Astrocyte (in vitro differentiated cells and primary cell): ENCODE data around the gene KDM5B. TPM values are rescaled to one million over a fixed set of nuclear protein-coding genes. Genes with fewer than 3 reads are reported as not detected.

Experiments used
- DNase-seq: peaks from one replicate; pipeline ENCODE4 v3.0.0-alpha.2; 2010; ENCODE audit warnings: low read depth
- FAIRE-seq: peaks from 2 replicates; lab custom pipeline; 2011; peaks lifted over from hg19 to GRCh38; lab: Jason Lieb, UNC
- H2AFZ ChIP-seq: 2 replicates; pipeline ENCODE4 v1.6.0; 2012; ENCODE audit warnings: low read depth, low read length, inconsistent platforms
- H3K27ac ChIP-seq: 2 replicates; pipeline ENCODE4 v1.5.1; 2011; ENCODE audit warnings: low read depth, low read length, inconsistent platforms
- H3K27me3 ChIP-seq: 2 replicates; pipeline ENCODE4 v1.6.0; 2011; ENCODE audit warnings: low read length, inconsistent platforms; ENCODE audit not compliant: insufficient read depth
- H3K36me3 ChIP-seq: 2 replicates; pipeline ENCODE4 v1.5.1; 2011; ENCODE audit warnings: low read length, inconsistent platforms; ENCODE audit not compliant: insufficient read depth
- H3K4me1 ChIP-seq: 2 replicates; pipeline ENCODE4 v1.5.1; 2011; ENCODE audit warnings: low read length, inconsistent platforms; ENCODE audit not compliant: insufficient read depth
- H3K4me2 ChIP-seq: 2 replicates; pipeline ENCODE4 v1.6.0; 2012; ENCODE audit warnings: low read length, inconsistent platforms
- H3K4me3 ChIP-seq: 2 replicates; pipeline ENCODE4 v1.5.1; 2011; ENCODE audit warnings: low read depth, mild to moderate bottlenecking, low read length, inconsistent platforms; ENCODE audit not compliant: insufficient read depth
- H3K79me2 ChIP-seq: 2 replicates; pipeline ENCODE4 v1.6.0; 2012; ENCODE audit warnings: mild to moderate bottlenecking, low read length, inconsistent platforms; ENCODE audit not compliant: insufficient read depth
- H3K9ac ChIP-seq: 2 replicates; pipeline ENCODE4 v1.6.0; 2012; ENCODE audit warnings: mild to moderate bottlenecking, low read length, inconsistent platforms
- H3K9me3 ChIP-seq: 2 replicates; pipeline ENCODE4 v1.5.1; 2012; ENCODE audit warnings: low read depth, mild to moderate bottlenecking, low read length, inconsistent platforms; ENCODE audit not compliant: insufficient read depth
- H4K20me1 ChIP-seq: 2 replicates; pipeline ENCODE4 v1.6.0; 2012; ENCODE audit warnings: low read length, inconsistent platforms; ENCODE audit not compliant: insufficient read depth
- H3K27ac Mint-ChIP-seq: one replicate; pipeline ENCODE4 v1.8.0; 2021; ENCODE audit warnings: mild to moderate bottlenecking, mixed read lengths; ENCODE audit not compliant: unreplicated experiment
- H3K27me3 Mint-ChIP-seq: one replicate; pipeline ENCODE4 v1.8.0; 2021; ENCODE audit warnings: low read depth, mixed read lengths; ENCODE audit not compliant: unreplicated experiment
- H3K36me3 Mint-ChIP-seq: one replicate; pipeline ENCODE4 v1.8.0; 2021; ENCODE audit warnings: low read depth, mixed read lengths; ENCODE audit not compliant: unreplicated experiment
- H3K4me1 Mint-ChIP-seq: one replicate; pipeline ENCODE4 v1.8.0; 2021; ENCODE audit warnings: low read depth, mixed read lengths; ENCODE audit not compliant: unreplicated experiment
- H3K4me3 Mint-ChIP-seq: one replicate; pipeline ENCODE4 v1.8.0; 2021; ENCODE audit warnings: mild to moderate bottlenecking, moderate library complexity, mixed read lengths; ENCODE audit not compliant: unreplicated experiment
- H3K9me3 Mint-ChIP-seq: one replicate; pipeline ENCODE4 v1.8.0; 2021; ENCODE audit warnings: mild to moderate bottlenecking, mixed read lengths; ENCODE audit not compliant: unreplicated experiment
- CTCF ChIP-seq: IDR thresholded peaks from 2 replicates; pipeline ENCODE4 v1.5.1; 2011; ENCODE audit warnings: low read depth, mild to moderate bottlenecking, inconsistent platforms, low read length, moderate library complexity; ENCODE audit not compliant: insufficient read depth
- EZH2 ChIP-seq: IDR thresholded peaks from 2 replicates; pipeline ENCODE4 v1.6.1; 2012; ENCODE audit warnings: mild to moderate bottlenecking, low read length, inconsistent platforms; ENCODE audit not compliant: insufficient read depth
- total RNA-seq: library from RNA; stranded (reverse); gene quantifications from 2 replicates; pipeline ENCODE4 v1.2.1, GENCODE V29; 2021

Gene KDM5B
- total RNA-seq, 1 donor from 2014 or later, result 182 TPM

GRCh38 chr1:202681736-202682420 lies 126.3 kb downstream of the KDM5B start:
- H3K27ac ChIP-seq, result no peak overlapping the region
- H3K4me1 ChIP-seq, result no peaks in the 10 kb centered on the region
- Mint-ChIP-seq H3K27ac (no peak overlapping the region), H3K9me3 (peaks cover 5% of the 10 kb centered on the region), H3K4me3 (no peak overlapping the region), H3K4me1 (peaks cover 12% of the 10 kb centered on the region), H3K27me3 (peaks cover 47% of the 10 kb centered on the region), H3K36me3 (peaks cover 2% of the 10 kb centered on the region)
- H3K4me2 ChIP-seq, result no peak overlapping the region
- no peaks in the 10 kb centered on the region for H3K36me3 ChIP-seq
- no peaks in the 10 kb centered on the region for H3K9me3 ChIP-seq
- peaks cover 38% of the 10 kb centered on the region for H3K27me3 ChIP-seq
- TF ChIP-seq EZH2 (no peak), CTCF (no peak)
- H3K4me3 ChIP-seq, result no peak overlapping the region
- no peak overlapping the region for H3K9ac ChIP-seq
- no peak for DNase-seq
- no peaks in the 10 kb centered on the region for H3K79me2 ChIP-seq
- no peak for FAIRE-seq
- H2AFZ ChIP-seq, result no peak overlapping the region
- no peaks in the 10 kb centered on the region for H4K20me1 ChIP-seq

- DNase-seq (no peak), FAIRE-seq (no peak)
- peaks cover 12% of the 10 kb centered on the region for H3K4me1 Mint-ChIP-seq
- H3K4me1 ChIP-seq, result no peaks in the 10 kb centered on the region
- H3K27ac Mint-ChIP-seq, result no peak overlapping the region
- H4K20me1 ChIP-seq, result no peaks in the 10 kb centered on the region
- H3K4me3 ChIP-seq, result no peak overlapping the region
- peaks cover 8% of the 10 kb centered on the region for H3K9me3 Mint-ChIP-seq
- H3K79me2 ChIP-seq, result no peaks in the 10 kb centered on the region
- no peak overlapping the region for H2AFZ ChIP-seq
- H3K27me3 Mint-ChIP-seq, result peaks cover 51% of the 10 kb centered on the region
- H3K9me3 ChIP-seq, result no peaks in the 10 kb centered on the region
- H3K27ac ChIP-seq, result no peak overlapping the region
- TF ChIP-seq EZH2 (no peak), CTCF (no peak)
- no peaks in the 10 kb centered on the region for H3K36me3 ChIP-seq
- H3K36me3 Mint-ChIP-seq, result peaks cover 2% of the 10 kb centered on the region
- no peak overlapping the region for H3K4me3 Mint-ChIP-seq
- no peak overlapping the region for H3K9ac ChIP-seq
- peaks cover 31% of the 10 kb centered on the region for H3K27me3 ChIP-seq
- H3K4me2 ChIP-seq, result no peak overlapping the region
These were observed 127.5 kb downstream of the KDM5B start for GRCh38 chr1:202680586-202681352.
